SK-N-SH treated with all-trans-retinoic acid at 6 μM for 48 hours (cell line): ENCODE data around the gene NAIF1.
"Not testable (repeated sequence)": the region's sequence is repeated elsewhere in the genome, so short reads cannot be mapped to it uniquely, and the experiment has no call there.

Experiments used
- ARNTL ChIP-seq: fragments of 450-650 bp; formaldehyde crosslinking; IDR thresholded peaks from 2 replicates; pipeline ENCODE4 v1.5.0; 2020; ENCODE audit warnings: low read depth, mild to moderate bottlenecking, moderate library complexity, borderline replicate concordance
- BACH2 ChIP-seq: fragments of 250-450 bp; sonication (Bioruptor Pico); IDR thresholded peaks from 2 replicates; pipeline ENCODE4 v1.9.0; 2021; ENCODE audit warnings: mild to moderate bottlenecking, borderline replicate concordance
- ESRRG ChIP-seq: fragments of 250-450 bp; sonication (Bioruptor Pico); IDR thresholded peaks from 2 replicates; pipeline ENCODE4 v1.6.1; 2021; ENCODE audit warnings: mild to moderate bottlenecking
- GLIS3 ChIP-seq: fragments of 250-450 bp; sonication (Bioruptor Pico); IDR thresholded peaks from 2 replicates; pipeline ENCODE4 v1.5.0; 2020; ENCODE audit warnings: mild to moderate bottlenecking, moderate library complexity
- RARB ChIP-seq: fragments of 250-450 bp; sonication (Bioruptor Pico); IDR thresholded peaks from 2 replicates; pipeline ENCODE4 v1.8.0; 2021; ENCODE audit warnings: mild to moderate bottlenecking, moderate library complexity
- TCF4 ChIP-seq: fragments of 250-450 bp; sonication (Bioruptor Pico); IDR thresholded peaks from 2 replicates; pipeline ENCODE4 v1.8.0; 2021; ENCODE audit warnings: mild to moderate bottlenecking, moderate library complexity, borderline replicate concordance
- ZFP3 ChIP-seq: fragments of 250-450 bp; sonication (Bioruptor Pico); IDR thresholded peaks from 2 replicates; pipeline ENCODE4 v1.5.0; 2020; ENCODE audit warnings: mild to moderate bottlenecking, moderate library complexity
- ZFP30 ChIP-seq: fragments of 450-650 bp; formaldehyde crosslinking; IDR thresholded peaks from 2 replicates; pipeline ENCODE4 v1.5.0; 2022; ENCODE audit warnings: mild to moderate bottlenecking, moderate library complexity
- ZNF565 ChIP-seq: fragments of 450-650 bp; formaldehyde crosslinking; conservative IDR thresholded peaks from 2 replicates; pipeline ENCODE4 v1.5.0; 2020; ENCODE audit warnings: low read depth, mild to moderate bottlenecking, moderate library complexity
- ZNF70 ChIP-seq: fragments of 450-650 bp; formaldehyde crosslinking; IDR thresholded peaks from 2 replicates; pipeline ENCODE4 v1.5.0; 2020; ENCODE audit warnings: mild to moderate bottlenecking, moderate library complexity
- TF ChIP-seq, protein P1 (sequence below): fragments of 250-450 bp; sonication (Bioruptor Pico); IDR thresholded peaks from 2 replicates; pipeline ENCODE4 v1.8.0; 2020; ENCODE audit warnings: mild to moderate bottlenecking, moderate library complexity, borderline replicate concordance
- TF ChIP-seq, protein P2 (sequence below): fragments of 250-450 bp; sonication (Bioruptor Pico); IDR thresholded peaks from 2 replicates; pipeline ENCODE4 v1.5.0; 2020; ENCODE audit warnings: mild to moderate bottlenecking, moderate library complexity

DNA sequence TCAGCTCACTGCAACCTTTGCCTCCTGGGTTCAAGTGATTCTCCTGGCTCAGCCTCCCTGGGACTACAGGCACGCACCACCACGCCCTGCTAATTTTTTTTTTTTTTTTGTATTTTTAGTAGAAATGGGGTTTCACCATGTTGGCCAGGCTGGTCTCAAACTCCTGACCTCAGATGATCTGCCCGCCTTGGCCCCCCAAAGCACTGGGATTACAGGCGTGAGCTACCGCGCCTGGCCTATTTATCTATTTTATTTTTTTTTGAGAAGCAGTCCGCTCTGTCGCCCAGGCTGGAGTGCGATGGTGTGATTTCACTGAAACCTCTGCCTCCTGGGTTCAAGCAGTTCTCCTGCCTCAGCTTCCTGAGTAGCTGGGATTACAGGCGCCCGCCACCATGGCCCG is 4.4 kb upstream of the NAIF1 start:
- TF ChIP-seq ZFP3 (CRISPR knock-in tag); ZNF565 (CRISPR knock-in tag); RARB; BACH2; TCF4 (CRISPR knock-in tag); ARNTL (CRISPR knock-in tag); ESRRG (CRISPR knock-in tag); ZNF70 (CRISPR knock-in tag); GLIS3 (CRISPR knock-in tag); ZFP30 (CRISPR knock-in tag): not testable (repeated sequence)
- TF ChIP-seq, protein P1, sequence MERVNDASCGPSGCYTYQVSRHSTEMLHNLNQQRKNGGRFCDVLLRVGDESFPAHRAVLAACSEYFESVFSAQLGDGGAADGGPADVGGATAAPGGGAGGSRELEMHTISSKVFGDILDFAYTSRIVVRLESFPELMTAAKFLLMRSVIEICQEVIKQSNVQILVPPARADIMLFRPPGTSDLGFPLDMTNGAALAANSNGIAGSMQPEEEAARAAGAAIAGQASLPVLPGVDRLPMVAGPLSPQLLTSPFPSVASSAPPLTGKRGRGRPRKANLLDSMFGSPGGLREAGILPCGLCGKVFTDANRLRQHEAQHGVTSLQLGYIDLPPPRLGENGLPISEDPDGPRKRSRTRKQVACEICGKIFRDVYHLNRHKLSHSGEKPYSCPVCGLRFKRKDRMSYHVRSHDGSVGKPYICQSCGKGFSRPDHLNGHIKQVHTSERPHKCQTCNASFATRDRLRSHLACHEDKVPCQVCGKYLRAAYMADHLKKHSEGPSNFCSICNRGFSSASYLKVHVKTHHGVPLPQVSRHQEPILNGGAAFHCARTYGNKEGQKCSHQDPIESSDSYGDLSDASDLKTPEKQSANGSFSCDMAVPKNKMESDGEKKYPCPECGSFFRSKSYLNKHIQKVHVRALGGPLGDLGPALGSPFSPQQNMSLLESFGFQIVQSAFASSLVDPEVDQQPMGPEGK: not testable (repeated sequence)
- TF ChIP-seq, protein P2, sequence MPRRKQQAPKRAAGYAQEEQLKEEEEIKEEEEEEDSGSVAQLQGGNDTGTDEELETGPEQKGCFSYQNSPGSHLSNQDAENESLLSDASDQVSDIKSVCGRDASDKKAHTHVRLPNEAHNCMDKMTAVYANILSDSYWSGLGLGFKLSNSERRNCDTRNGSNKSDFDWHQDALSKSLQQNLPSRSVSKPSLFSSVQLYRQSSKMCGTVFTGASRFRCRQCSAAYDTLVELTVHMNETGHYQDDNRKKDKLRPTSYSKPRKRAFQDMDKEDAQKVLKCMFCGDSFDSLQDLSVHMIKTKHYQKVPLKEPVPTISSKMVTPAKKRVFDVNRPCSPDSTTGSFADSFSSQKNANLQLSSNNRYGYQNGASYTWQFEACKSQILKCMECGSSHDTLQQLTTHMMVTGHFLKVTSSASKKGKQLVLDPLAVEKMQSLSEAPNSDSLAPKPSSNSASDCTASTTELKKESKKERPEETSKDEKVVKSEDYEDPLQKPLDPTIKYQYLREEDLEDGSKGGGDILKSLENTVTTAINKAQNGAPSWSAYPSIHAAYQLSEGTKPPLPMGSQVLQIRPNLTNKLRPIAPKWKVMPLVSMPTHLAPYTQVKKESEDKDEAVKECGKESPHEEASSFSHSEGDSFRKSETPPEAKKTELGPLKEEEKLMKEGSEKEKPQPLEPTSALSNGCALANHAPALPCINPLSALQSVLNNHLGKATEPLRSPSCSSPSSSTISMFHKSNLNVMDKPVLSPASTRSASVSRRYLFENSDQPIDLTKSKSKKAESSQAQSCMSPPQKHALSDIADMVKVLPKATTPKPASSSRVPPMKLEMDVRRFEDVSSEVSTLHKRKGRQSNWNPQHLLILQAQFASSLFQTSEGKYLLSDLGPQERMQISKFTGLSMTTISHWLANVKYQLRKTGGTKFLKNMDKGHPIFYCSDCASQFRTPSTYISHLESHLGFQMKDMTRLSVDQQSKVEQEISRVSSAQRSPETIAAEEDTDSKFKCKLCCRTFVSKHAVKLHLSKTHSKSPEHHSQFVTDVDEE (CRISPR knock-in tag): not testable (repeated sequence)
